ENCODE results near the gene NYAP1.
"Not testable (repeated sequence)": the region's sequence is repeated elsewhere in the genome, so short reads cannot be mapped to it uniquely, and the experiment has no call there.

The NYAP1 gene

DNA sequence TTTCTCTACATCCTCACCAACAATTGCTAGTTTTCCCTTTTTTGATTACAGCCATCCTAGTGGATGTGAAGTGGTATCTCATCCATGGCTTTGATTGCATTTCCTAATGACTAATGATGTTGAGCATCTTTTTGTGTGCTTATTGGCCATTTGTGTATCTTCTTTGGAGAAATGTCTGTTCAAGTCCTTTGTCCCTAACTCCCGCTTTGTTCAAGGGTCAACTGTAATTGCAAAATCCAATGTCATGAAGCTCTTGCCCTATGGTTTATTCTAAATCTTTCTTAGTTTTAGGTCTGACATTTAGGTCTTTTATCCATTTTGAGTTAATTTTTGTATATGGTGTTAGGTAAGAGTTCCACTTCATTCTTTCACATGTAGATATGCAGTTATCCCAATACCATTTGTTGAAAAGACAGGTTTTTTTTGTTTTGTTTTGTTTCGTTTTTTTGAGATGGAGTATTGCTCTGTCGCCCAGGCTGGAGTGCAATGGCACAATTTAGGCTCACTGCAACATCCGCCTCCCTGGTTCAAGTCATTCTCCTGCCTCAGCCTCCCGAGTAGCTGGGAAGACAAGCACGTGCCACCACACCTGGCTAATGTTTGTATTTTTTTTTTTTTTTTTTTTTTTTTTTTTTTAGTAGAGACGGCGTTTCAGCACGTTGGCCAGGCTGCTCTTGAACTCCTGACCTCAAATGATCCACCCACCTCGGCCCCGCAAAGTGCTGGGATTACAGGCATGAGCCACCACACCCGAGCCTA lies 44.6 kb downstream of the NYAP1 start:
- not testable (repeated sequence) for DNase-seq (ENCODE audit: low read depth, low spot score); H3K4me3 ChIP-seq (ENCODE audit: low read depth, low read length)
- ChIA-PET CTCF (interaction anchor here (1.6 to 2.1 kb wide), 2 partner anchors 31 to 45 kb away, joined by 6 to 7 read pairs; partner anchors contain the start of gene NYAP1), POLR2A (interaction anchor here (1.0 kb wide), 1 partner anchor 58 kb away, joined by 4 read pairs; the partner anchor contains the start of genes FBXO24 and LRCH4)

DNA sequence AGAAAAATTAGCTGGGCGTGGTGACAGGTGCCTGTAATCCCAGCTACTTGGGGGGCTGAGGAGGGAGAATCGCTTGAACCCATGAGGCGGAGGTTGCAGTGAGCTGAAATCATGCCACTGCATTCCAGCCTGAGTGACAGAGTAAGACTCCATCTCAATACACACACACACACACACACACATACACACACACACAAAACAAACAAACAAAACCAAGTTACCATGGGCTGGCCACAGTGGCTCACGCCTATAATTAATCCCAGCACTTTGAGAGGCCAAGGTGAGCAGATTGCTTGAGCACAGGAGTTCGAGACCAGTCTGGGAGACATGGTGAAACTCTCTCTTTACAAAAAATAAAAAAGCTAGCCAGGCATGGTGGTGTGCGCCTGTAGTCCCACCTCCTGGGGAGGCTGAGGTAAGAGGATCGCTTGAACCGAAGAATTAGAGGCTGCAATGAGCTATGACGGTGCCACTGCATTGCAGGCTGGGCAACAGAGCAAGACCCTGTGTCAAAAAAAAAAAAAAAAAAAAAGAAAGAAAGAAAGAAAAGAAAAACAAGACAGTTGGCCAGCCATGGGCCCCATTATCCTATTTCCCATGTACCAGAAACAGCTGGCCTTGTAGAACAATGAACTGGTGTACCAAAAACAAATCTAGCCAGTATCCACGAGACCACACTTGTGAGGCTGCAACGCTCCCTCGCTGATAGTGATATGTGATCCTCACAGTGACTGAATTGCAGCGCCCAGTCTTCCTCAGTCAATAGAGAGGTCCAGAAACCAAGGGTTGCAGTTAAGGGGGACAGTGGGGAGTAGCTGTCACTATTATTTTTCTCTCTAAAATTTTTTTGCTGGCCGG lies 48.7 kb downstream of the NYAP1 start:
- CTCF ChIA-PET, result interaction anchor here (0.7 to 22.1 kb wide), 3 partner anchors 17 to 63 kb away, joined by 3 to 396 read pairs (median 3); no protein-coding TSS in a partner anchor
- no peak overlapping the region for H3K4me3 ChIP-seq (ENCODE audit: low read depth, low read length)
- TF ChIP-seq CTCF (IDR thresholded peaks at IDR 0.05; ENCODE audit: insufficient read depth, low read length, missing control alignments), result no peak
- POLR2A ChIA-PET, result no interaction called here
- DNase-seq (ENCODE audit: low read depth, low spot score), result no peak

DNA sequence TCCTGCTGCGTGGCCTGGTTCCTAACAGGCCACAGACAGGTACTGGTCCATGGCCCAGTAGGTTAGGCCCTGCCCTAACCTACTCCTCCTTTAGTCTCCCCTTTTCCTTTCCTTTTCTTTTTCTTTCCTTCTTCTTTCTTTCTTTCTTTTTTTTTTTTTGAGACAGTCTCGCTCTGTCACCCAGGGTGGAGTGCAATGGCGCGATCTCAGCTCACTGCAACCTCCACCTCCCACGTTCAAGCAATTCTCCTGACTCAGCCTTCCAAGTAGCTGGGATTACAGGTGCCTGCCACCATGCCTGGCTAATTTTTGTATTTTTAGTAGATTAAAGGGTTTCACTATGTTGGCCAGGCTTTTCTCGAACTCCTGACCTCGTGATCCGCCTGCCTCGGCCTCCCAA lies 52.3 kb downstream of the NYAP1 start:
- CTCF ChIA-PET, result interaction anchor here (22.1 kb wide), 1 partner anchor 25 kb away, joined by 396 read pairs; no protein-coding TSS in a partner anchor
- DNase-seq (ENCODE audit: low read depth, low spot score); H3K4me3 ChIP-seq (ENCODE audit: low read depth, low read length): not testable (repeated sequence)
- POLR2A ChIA-PET, result interaction anchor here (1.2 kb wide), 1 partner anchor 36 kb away, joined by 4 read pairs; no protein-coding TSS in a partner anchor

DNA sequence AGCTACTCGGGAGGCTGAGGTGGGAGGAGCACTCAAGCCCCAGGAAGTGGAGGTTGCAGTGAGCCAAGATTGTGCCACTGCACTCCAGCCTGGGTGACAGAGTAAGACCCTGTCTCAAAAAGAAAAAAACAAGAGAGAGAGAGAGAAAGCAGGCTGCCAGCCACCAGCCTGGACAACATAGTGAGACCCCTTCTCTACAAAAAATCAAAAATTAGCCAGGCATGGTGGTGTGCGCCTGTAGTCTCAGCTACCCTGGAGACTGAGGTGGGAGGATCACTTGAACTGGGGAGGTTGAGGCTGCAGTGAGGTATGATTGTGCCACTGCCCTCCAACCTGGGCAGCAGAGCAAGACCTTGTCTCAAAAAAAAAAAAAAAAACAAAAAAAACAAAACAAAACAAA lies 53.0 kb downstream of the NYAP1 start:
- POLR2A ChIA-PET, result interaction anchor here (1.2 kb wide), 1 partner anchor 36 kb away, joined by 4 read pairs; no protein-coding TSS in a partner anchor
- not testable (repeated sequence) for DNase-seq (ENCODE audit: low read depth, low spot score); H3K4me3 ChIP-seq (ENCODE audit: low read depth, low read length)
- CTCF ChIA-PET, result interaction anchor here (22.1 kb wide), 1 partner anchor 24 kb away, joined by 396 read pairs; no protein-coding TSS in a partner anchor

- POLR2A ChIA-PET, result interaction anchor here (1.4 kb wide), 1 partner anchor 110 kb away, joined by 4 read pairs; the partner anchor contains the start of gene ZCWPW1
- CTCF ChIA-PET, result interaction anchor here (1.4 to 22.1 kb wide), 4 partner anchors 22 to 153 kb away, joined by 3 to 396 read pairs (median 4); no protein-coding TSS in a partner anchor
- no peak for TF ChIP-seq CTCF (IDR thresholded peaks at IDR 0.05; ENCODE audit: insufficient read depth, low read length, missing control alignments)
- DNase-seq (ENCODE audit: low read depth, low spot score), result no peak
- peak overlapping the region; percentile 54 for H3K4me3 ChIP-seq (ENCODE audit: low read depth, low read length)
These were observed 54.6 kb downstream of the NYAP1 start for GRCh38 chr7:100538348-100538653.

GRCh38 chr7:100538654-100539435 lies 55.1 kb downstream of the NYAP1 start, which contains the start of gene AGFG2:
Gene AGFG2, plus strand, starts transcription at chr7:100539203. Its CDS starts 144 bp downstream, at chr7:100539347.
- POLR2A ChIA-PET, result interaction anchor here (0.8 to 1.4 kb wide), 3 partner anchors 11 to 111 kb away, joined by 3 to 4 read pairs (median 4); partner anchors contain the start of gene ZCWPW1
- DNase-seq (ENCODE audit: low read depth, low spot score), result peak; percentile 92
- CTCF ChIA-PET, result interaction anchor here (1.0 to 22.1 kb wide), 7 partner anchors 22 to 152 kb away, joined by 3 to 396 read pairs (median 4); partner anchors contain the start of gene NYAP1
- peak within 1 kb of the TSS; percentile 79 for H3K4me3 ChIP-seq (ENCODE audit: low read depth, low read length)
- TF ChIP-seq CTCF (IDR thresholded peaks at IDR 0.05; ENCODE audit: insufficient read depth, low read length, missing control alignments), result no peak

DNA sequence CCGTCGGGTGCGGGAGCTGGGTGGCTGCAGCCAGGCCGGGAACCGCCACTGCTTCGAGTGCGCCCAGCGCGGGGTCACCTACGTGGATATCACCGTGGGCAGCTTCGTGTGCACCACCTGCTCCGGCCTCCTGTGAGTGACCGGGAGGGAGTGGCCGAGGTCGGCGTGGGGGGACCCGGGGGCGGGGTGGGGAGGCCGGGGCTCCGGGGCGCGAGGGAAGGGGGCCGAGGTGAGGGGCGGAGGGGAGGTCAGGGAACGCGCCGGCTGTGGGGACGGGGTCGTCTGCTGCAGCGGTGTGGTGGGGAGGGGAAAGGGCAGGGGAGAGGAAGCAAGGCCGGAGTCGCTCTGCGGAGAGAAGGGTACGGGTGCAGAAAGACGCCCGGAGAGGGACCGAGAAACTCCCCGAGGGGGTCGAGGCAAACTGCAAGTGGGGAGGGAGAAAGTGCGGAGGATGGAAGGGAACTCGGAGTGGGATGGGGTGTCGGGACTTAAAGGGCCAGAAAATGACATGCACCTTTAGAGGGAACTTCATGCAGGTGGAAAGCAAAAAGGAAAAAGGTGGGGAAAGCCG lies 55.8 kb downstream of the NYAP1 start:
- TF ChIP-seq CTCF (IDR thresholded peaks at IDR 0.05; ENCODE audit: insufficient read depth, low read length, missing control alignments), result no peak
- POLR2A ChIA-PET, result interaction anchor here (0.8 to 1.4 kb wide), 3 partner anchors 12 to 111 kb away, joined by 3 to 4 read pairs (median 4); partner anchors contain the start of gene ZCWPW1
- CTCF ChIA-PET, result interaction anchor here (1.0 to 22.1 kb wide), 6 partner anchors 22 to 152 kb away, joined by 3 to 396 read pairs (median 4); partner anchors contain the start of gene NYAP1
- peak overlapping the region; percentile 79 for H3K4me3 ChIP-seq (ENCODE audit: low read depth, low read length)
- no peak for DNase-seq (ENCODE audit: low read depth, low spot score)
